Endothelial cell (in vitro differentiated cells): ENCODE results near the gene ARL3. TPM values are rescaled to one million over a fixed set of nuclear protein-coding genes. Genes with fewer than 3 reads are reported as not detected.

Experiments
- DNase-seq: peaks from one replicate; pipeline ENCODE4 v3.0.0; 2021; ENCODE audit warnings: low spot score
- H3K27ac Mint-ChIP-seq: one replicate; pipeline ENCODE4 v1.8.0; 2021; ENCODE audit warnings: mixed read lengths, inconsistent platforms; ENCODE audit not compliant: unreplicated experiment
- H3K27me3 Mint-ChIP-seq: one replicate; pipeline ENCODE4 v1.8.0; 2021; ENCODE audit warnings: mild to moderate bottlenecking, moderate library complexity, mixed read lengths, inconsistent platforms; ENCODE audit not compliant: unreplicated experiment
- H3K36me3 Mint-ChIP-seq: one replicate; pipeline ENCODE4 v1.8.0; 2021; ENCODE audit warnings: mild to moderate bottlenecking, low read depth, mixed read lengths, inconsistent platforms; ENCODE audit not compliant: unreplicated experiment
- H3K4me1 Mint-ChIP-seq: one replicate; pipeline ENCODE4 v1.8.0; 2021; ENCODE audit warnings: mild to moderate bottlenecking, mixed read lengths, inconsistent platforms; ENCODE audit not compliant: unreplicated experiment
- H3K4me3 Mint-ChIP-seq: one replicate; pipeline ENCODE4 v1.8.0; 2021; ENCODE audit warnings: mild to moderate bottlenecking, mixed read lengths, inconsistent platforms; ENCODE audit not compliant: unreplicated experiment
- H3K9me3 Mint-ChIP-seq: one replicate; pipeline ENCODE4 v1.8.0; 2021; ENCODE audit warnings: mixed read lengths, inconsistent platforms; ENCODE audit not compliant: unreplicated experiment
- total RNA-seq: library from RNA; stranded (reverse); fragmentation: NEBNext Ultra II Directional; extraction: Animal tissue kit (Norgen Biotek cat#: 25700); gene quantifications from one replicate; pipeline ENCODE4 v1.2.1, GENCODE V29; 2021; ENCODE audit not compliant: unreplicated experiment
- TF ChIP-seq, protein P1 (sequence below): fragments of 200-600 bp; sonication (generic); IDR thresholded peaks from one replicate; pipeline ENCODE4 v1.5.0; 2021; ENCODE audit warnings: antibody characterized with exemption; ENCODE audit not compliant: unreplicated experiment

The ARL3 gene
- total RNA-seq, 1 donor from 2014 or later: 9.0 TPM

DNA sequence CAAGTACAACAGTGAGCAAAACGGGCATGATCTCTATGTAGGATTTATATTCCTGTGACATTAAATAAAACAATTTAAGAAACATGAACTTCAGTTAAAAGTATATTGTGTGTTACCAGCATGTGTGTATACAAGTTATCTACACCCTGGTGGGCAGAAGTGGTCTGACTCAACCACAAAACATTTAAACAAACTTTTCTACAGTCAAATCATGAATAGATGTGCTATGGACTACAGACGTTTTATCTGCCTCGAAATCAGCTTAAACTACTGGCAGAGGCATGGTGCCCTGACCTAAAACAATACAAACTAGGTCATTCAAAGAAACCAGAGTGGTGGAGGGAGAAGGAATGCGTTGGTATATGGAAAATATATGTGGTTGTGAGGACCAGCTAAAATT lies 3.6 kb downstream of the ARL3 start:
- Mint-ChIP-seq H3K27ac (no peak overlapping the region), H3K4me1 (peaks cover 8% of the 10 kb centered on the region), H3K36me3 (peaks cover 3% of the 10 kb centered on the region), H3K9me3 (no peaks in the 10 kb centered on the region), H3K27me3 (peaks cover 7% of the 10 kb centered on the region), H3K4me3 (no peak overlapping the region)
- DNase-seq: no peak
- TF ChIP-seq, protein P1, sequence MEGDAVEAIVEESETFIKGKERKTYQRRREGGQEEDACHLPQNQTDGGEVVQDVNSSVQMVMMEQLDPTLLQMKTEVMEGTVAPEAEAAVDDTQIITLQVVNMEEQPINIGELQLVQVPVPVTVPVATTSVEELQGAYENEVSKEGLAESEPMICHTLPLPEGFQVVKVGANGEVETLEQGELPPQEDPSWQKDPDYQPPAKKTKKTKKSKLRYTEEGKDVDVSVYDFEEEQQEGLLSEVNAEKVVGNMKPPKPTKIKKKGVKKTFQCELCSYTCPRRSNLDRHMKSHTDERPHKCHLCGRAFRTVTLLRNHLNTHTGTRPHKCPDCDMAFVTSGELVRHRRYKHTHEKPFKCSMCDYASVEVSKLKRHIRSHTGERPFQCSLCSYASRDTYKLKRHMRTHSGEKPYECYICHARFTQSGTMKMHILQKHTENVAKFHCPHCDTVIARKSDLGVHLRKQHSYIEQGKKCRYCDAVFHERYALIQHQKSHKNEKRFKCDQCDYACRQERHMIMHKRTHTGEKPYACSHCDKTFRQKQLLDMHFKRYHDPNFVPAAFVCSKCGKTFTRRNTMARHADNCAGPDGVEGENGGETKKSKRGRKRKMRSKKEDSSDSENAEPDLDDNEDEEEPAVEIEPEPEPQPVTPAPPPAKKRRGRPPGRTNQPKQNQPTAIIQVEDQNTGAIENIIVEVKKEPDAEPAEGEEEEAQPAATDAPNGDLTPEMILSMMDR: no peak

DNA sequence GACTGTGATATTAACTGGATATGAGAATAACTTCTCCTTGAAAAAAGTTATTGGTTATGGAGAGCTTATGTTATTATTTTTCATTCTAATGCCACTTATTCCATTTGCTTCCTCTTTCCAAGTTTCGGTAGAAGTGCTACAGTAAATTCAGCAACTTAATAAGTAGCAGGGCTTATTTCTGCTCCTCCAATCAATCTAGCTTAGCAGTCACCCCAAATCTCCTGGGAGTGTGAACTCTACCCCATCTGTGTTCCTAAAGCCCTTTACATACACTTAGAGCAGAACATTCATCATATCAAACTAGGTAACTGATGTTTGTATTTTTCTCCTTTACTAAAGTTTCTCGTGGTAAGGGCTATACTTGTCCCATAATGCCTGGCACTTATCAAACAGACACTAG lies 8.7 kb downstream of the ARL3 start:
- Mint-ChIP-seq H3K4me1 (no peaks in the 10 kb centered on the region), H3K36me3 (no peaks in the 10 kb centered on the region), H3K27me3 (no peaks in the 10 kb centered on the region), H3K27ac (no peak overlapping the region), H3K9me3 (no peaks in the 10 kb centered on the region), H3K4me3 (no peak overlapping the region)
- TF ChIP-seq, protein P1: no peak
- no peak for DNase-seq

DNA sequence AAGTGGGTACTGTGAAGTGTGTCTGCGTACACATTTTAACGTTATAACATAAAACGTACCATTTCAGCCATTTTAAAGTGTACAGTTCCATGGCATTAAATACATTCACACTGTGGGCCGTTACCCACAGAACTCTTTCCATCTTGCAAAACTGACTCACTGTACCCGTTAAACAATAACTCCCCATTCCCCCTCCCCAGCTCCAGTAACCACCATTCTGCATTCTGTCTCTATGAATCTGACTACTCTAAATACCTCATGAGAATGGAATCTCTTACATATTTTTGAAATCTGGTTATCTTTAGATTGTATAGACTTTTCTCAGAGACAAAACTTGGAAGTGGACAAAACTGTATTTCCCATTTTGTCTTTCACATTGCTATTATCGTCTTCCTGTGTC lies 9.3 kb downstream of the ARL3 start:
- Mint-ChIP-seq H3K4me1 (no peaks in the 10 kb centered on the region), H3K27me3 (peaks cover under 1% of the 10 kb centered on the region), H3K36me3 (no peaks in the 10 kb centered on the region), H3K4me3 (no peak overlapping the region), H3K9me3 (no peaks in the 10 kb centered on the region), H3K27ac (no peak overlapping the region)
- DNase-seq: no peak
- TF ChIP-seq, protein P1: no peak

DNA sequence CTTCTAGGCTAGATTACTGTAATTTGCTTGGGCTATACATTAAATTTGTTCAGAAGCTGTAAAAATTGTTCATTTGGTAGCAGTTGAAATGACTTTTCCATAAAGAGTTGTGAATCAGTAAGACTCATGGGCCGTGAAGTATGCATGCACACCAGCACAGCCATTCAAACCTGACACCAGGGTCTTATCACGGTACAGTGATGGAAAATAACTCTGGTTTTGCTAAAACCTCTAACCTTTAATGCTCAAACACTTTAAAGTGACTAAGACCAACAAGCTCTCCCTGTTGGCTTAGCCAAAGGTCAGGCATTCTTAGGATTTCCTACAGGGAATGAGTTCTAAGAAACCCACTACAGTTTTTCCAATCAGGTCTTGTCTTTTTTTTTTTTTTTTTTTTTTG lies 11.5 kb downstream of the ARL3 start:
- H3K4me3 Mint-ChIP-seq: no peak overlapping the region
- H3K36me3 Mint-ChIP-seq: peaks cover 6% of the 10 kb centered on the region
- no peaks in the 10 kb centered on the region for H3K4me1 Mint-ChIP-seq
- peaks cover 4% of the 10 kb centered on the region for H3K27me3 Mint-ChIP-seq
- DNase-seq: no peak
- no peak overlapping the region for H3K27ac Mint-ChIP-seq
- TF ChIP-seq, protein P1: no peak
- no peaks in the 10 kb centered on the region for H3K9me3 Mint-ChIP-seq

DNA sequence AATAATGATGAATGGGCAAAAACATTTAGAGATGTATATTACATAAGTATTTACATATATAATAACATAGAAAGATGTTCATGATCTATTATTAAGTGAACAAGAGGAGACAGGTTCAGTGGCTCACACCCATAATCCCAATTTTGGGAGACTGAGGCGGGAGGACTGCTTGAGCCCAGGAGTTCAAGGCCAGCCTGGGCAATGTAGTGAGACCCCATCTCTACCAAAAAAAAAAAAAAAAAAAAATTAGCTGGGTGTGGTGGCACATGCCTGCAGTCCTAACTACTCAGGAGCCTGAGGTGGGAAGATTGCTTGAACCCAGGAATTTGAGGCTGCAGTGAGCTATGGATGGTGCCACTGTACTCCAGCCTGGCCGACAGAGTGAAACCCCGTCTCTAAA lies 12.4 kb downstream of the ARL3 start:
- peaks cover 4% of the 10 kb centered on the region for H3K27me3 Mint-ChIP-seq
- no peaks in the 10 kb centered on the region for H3K9me3 Mint-ChIP-seq

More for the DNA sequence above, 12.4 kb downstream of the ARL3 start:
- DNase-seq: no peak
- TF ChIP-seq, protein P1: no peak
- Mint-ChIP-seq H3K36me3 (peaks cover 10% of the 10 kb centered on the region), H3K4me1 (no peaks in the 10 kb centered on the region), H3K27ac (no peak overlapping the region), H3K4me3 (no peak overlapping the region)
